HCT116 (cell line): ENCODE results near the gene PLCL2. TPM values are rescaled to one million over a fixed set of nuclear protein-coding genes. Genes with fewer than 3 reads are reported as not detected.

Source experiments
- ATAC-seq: fragments of 200-7000 bp; cut with Tn5 transposase; 2 replicates; pipeline ENCODE4 v1.9.1; 2020; ENCODE audit warnings: mild to moderate bottlenecking, moderate library complexity
- BruUV-seq: library from RNA; stranded (reverse); fragments of 400-500 nt; replicated peaks from 2 replicates; lab custom pipeline; 2021; lab: Mats Ljungman, UMichigan
- CTCF ChIA-PET: fragments of 300-600 bp; sonication (Branson Sonifier 250); formaldehyde crosslinking; loops from one replicate; lab custom pipeline; 2021; ENCODE audit warnings: antibody characterized with exemption; lab: Charles Lee
- POLR2A ChIA-PET: fragments of 300-600, 350-600 bp; sonication (Branson Sonifier 250); formaldehyde crosslinking; loops from one replicate; lab custom pipeline; 2021; ENCODE audit warnings: antibody characterized with exemption; lab: Charles Lee
- RAD21 ChIA-PET, 2 experiments: fragments of 300-600 bp; sonication (Branson Sonifier 250); formaldehyde crosslinking; loops; one replicate each; lab custom pipeline; 2023; ENCODE audit warnings: low total read pairs in 2 of 2; ENCODE audit not compliant: uncharacterized antibody in 2 of 2, unreplicated experiment in 2 of 2, low non-redundant PET in 1 of 2; lab: Charles Lee
- DNase-seq: peaks from one replicate; pipeline ENCODE4 v3.0.0-alpha.2; 2010; ENCODE audit warnings: low read depth, low spot score
- H2AFZ ChIP-seq: fragments of 200-600 bp; shearing (Covaris generic), sonication (generic); 2 replicates; pipeline ENCODE4 v1.6.1; 2017; ENCODE audit warnings: low read depth, mixed run types, mixed read lengths, antibody characterized with exemption, low read length; ENCODE audit not compliant: poor library complexity, severe bottlenecking
- H3K27ac ChIP-seq: 2 replicates; pipeline ENCODE4 v1.5.1; 2012; ENCODE audit warnings: low read depth, low read length
- H3K27me3 ChIP-seq: fragments of 200-600 bp; sonication (generic); 2 replicates; pipeline ENCODE4 v1.6.1; 2016; ENCODE audit warnings: mixed run types, low read length, mixed read lengths; ENCODE audit not compliant: insufficient read depth
- H3K36me3 ChIP-seq, 2 experiments: fragments of 200-500 bp in 1 of 2; fragments of 200-600 bp in 1 of 2; sonication (Bioruptor generic) in 1 of 2; sonication (generic) in 1 of 2; 2 replicates each; pipeline versions ENCODE4 v1.5.1 to v1.6.1; 2014 to 2016; ENCODE audit warnings: low read length in 2 of 2, inconsistent platforms in 1 of 2, mixed read lengths in 1 of 2, mixed run types in 1 of 2; ENCODE audit not compliant: insufficient read depth in 2 of 2, control insufficient read depth in 1 of 2
- H3K4me1 ChIP-seq, 2 experiments: fragments of 200-600 bp in 1 of 2; sonication (generic) in 1 of 2; 2 replicates each; pipeline versions ENCODE4 v1.5.1 to v1.6.1; 2012 to 2017; ENCODE audit warnings: low read length in 2 of 2, inconsistent platforms in 1 of 2, mild to moderate bottlenecking in 1 of 2, mixed read lengths in 1 of 2, mixed run types in 1 of 2, moderate library complexity in 1 of 2; ENCODE audit not compliant: insufficient read depth in 2 of 2, control insufficient read depth in 1 of 2
- H3K4me2 ChIP-seq: fragments of 200-600 bp; sonication (generic); 2 replicates; pipeline ENCODE4 v1.6.1; 2017; ENCODE audit warnings: mixed run types, low read length, mixed read lengths
- H3K4me3 ChIP-seq, 2 experiments: fragments of 200-600 bp in 1 of 2; sonication (generic) in 1 of 2; replicated peaks in 1 of 2; 2 replicates each; pipeline ENCODE4 v1.5.1; 2011 to 2016; ENCODE audit warnings: low read length in 2 of 2, control low read depth in 1 of 2, low read depth in 1 of 2, mild to moderate bottlenecking in 1 of 2, mixed read lengths in 1 of 2, mixed run types in 1 of 2
- H3K79me2 ChIP-seq: fragments of 200-600 bp; sonication (generic); 2 replicates; pipeline ENCODE4 v1.6.1; 2017; ENCODE audit warnings: mild to moderate bottlenecking, mixed run types, low read length, moderate library complexity, mixed read lengths; ENCODE audit not compliant: insufficient read depth
- H3K9ac ChIP-seq: fragments of 200-600 bp; sonication (generic); 2 replicates; pipeline ENCODE4 v1.6.1; 2016; ENCODE audit warnings: low read length, mixed read lengths
- H3K9me2 ChIP-seq: fragments of 200-600 bp; sonication (generic), shearing (Covaris generic); 2 replicates; pipeline ENCODE4 v1.6.1; 2017; ENCODE audit warnings: mixed run types, mild to moderate bottlenecking, moderate library complexity; ENCODE audit not compliant: insufficient read depth
- H3K9me3 ChIP-seq, 2 experiments: fragments of 200-500 bp in 1 of 2; fragments of 200-600 bp in 1 of 2; sonication (Bioruptor generic) in 1 of 2; sonication (generic) in 1 of 2; 2 replicates each; pipeline ENCODE4 v1.6.1; 2014 to 2017; ENCODE audit warnings: low read length in 2 of 2, mixed read lengths in 2 of 2, inconsistent platforms in 1 of 2, low read depth in 1 of 2, mild to moderate bottlenecking in 1 of 2, mixed run types in 1 of 2, moderate library complexity in 1 of 2; ENCODE audit not compliant: control insufficient read depth in 1 of 2, insufficient read depth in 1 of 2
- H4K20me1 ChIP-seq: fragments of 200-600 bp; sonication (generic), shearing (Covaris generic); 2 replicates; pipeline ENCODE4 v1.6.1; 2017; ENCODE audit warnings: mixed run types, mild to moderate bottlenecking, moderate library complexity; ENCODE audit not compliant: insufficient read depth
- CBX3 ChIP-seq: IDR thresholded peaks from 2 replicates; pipeline ENCODE4 v1.6.1; 2012; ENCODE audit warnings: low read depth
- CTCF ChIP-seq, 3 experiments: fragments of 200-600 bp in 1 of 3; sonication (generic) in 1 of 3; IDR thresholded peaks in 2 of 3; conservative IDR thresholded peaks in 1 of 3; 2 replicates each; pipeline ENCODE4 v1.5.1; 2012 to 2017; ENCODE audit warnings: low read depth in 2 of 3, low read length in 2 of 3, antibody characterized with exemption in 1 of 3, borderline replicate concordance in 1 of 3, control low read depth in 1 of 3, mild to moderate bottlenecking in 1 of 3, mixed read lengths in 1 of 3, mixed run types in 1 of 3, moderate library complexity in 1 of 3; ENCODE audit not compliant: insufficient read depth in 1 of 3
- EGR1 ChIP-seq: IDR thresholded peaks from 2 replicates; pipeline ENCODE4 v1.6.1; 2012; ENCODE audit warnings: low read depth
- ELF1 ChIP-seq: IDR thresholded peaks from 2 replicates; pipeline ENCODE4 v1.6.1; 2012; ENCODE audit warnings: low read depth, borderline replicate concordance
- EZH2 ChIP-seq: fragments of 200-600 bp; sonication (generic); IDR thresholded peaks from 2 replicates; pipeline ENCODE4 v1.6.1; 2017; ENCODE audit warnings: antibody characterized with exemption, mixed run types
- EZH2phosphoT487 ChIP-seq: fragments of 200-600 bp; IDR thresholded peaks from 2 replicates; pipeline ENCODE4 v1.6.1; 2018; ENCODE audit warnings: antibody characterized with exemption, borderline replicate concordance
- FOSL1 ChIP-seq: IDR thresholded peaks from 2 replicates; pipeline ENCODE4 v1.6.1; 2012; ENCODE audit warnings: low read depth
- JUND ChIP-seq: IDR thresholded peaks from 2 replicates; pipeline ENCODE4 v1.6.1; 2012
- SIN3A ChIP-seq: IDR thresholded peaks from 2 replicates; pipeline ENCODE4 v1.6.1; 2012; ENCODE audit warnings: low read depth
- SP1 ChIP-seq: IDR thresholded peaks from 2 replicates; pipeline ENCODE4 v1.6.1; 2012; ENCODE audit warnings: low read depth
- YY1 ChIP-seq: IDR thresholded peaks from 2 replicates; pipeline ENCODE4 v1.6.1; 2011; ENCODE audit warnings: low read length, low read depth, moderate library complexity, mild to moderate bottlenecking; ENCODE audit not compliant: insufficient replicate concordance; ENCODE audit errors: extremely low read depth
- ZBTB33 ChIP-seq: IDR thresholded peaks from 2 replicates; pipeline ENCODE4 v1.6.1; 2011; ENCODE audit warnings: mild to moderate bottlenecking, low read length, moderate library complexity; ENCODE audit not compliant: insufficient replicate concordance; ENCODE audit errors: extremely low read depth
- ZFX ChIP-seq: fragments of 450-650 bp; IDR thresholded peaks from 2 replicates; pipeline ENCODE4 v1.6.1; 2017
- ZNF274 ChIP-seq: fragments of 200-500 bp; sonication (Bioruptor generic); IDR thresholded peaks from 2 replicates; pipeline ENCODE4 v1.6.1; 2014; ENCODE audit warnings: mild to moderate bottlenecking, low read depth, low read length, inconsistent platforms
- intact Hi-C: fragments of 100-400 bp; cut with micrococcal nuclease; formaldehyde crosslinking; loops from 2 replicates; pipeline ENCODE4 v1.10.0; 2022
- total RNA-seq: library from RNA; stranded (reverse); gene quantifications from one replicate; pipeline ENCODE4 v1.2.1, GENCODE V29; 2021; ENCODE audit not compliant: unreplicated experiment

PLCL2 gene
- total RNA-seq, 1 experiment from 2014 or later, result 2.2 TPM

- TF ChIP-seq ELF1 (0 out of 2 replicates have a peak, but pooled peaks have one; percentile 5), CTCF (IDR thresholded peaks at IDR 0.05 in 2 of 3, conservative IDR thresholded peaks at IDR 0.05 in 1 of 3; ENCODE audit: borderline replicate concordance in 1 of 3, insufficient read depth in 1 of 3, low read depth in 2 of 3, low read length in 2 of 3) (no peak)
- H3K27me3 ChIP-seq, result no peaks in the 10 kb centered on the region
- no peaks in the 10 kb centered on the region for H3K36me3 ChIP-seq
- ChIA-PET POLR2A (no interaction called here), CTCF (no interaction called here), RAD21 (no interaction called here)
- DNase-seq (no peak), ATAC-seq (no peak)
- BruUV-seq, result no TSS peak
- no peak overlapping the region for H3K9ac ChIP-seq
- peaks cover 4 to 12% of the 10 kb centered on the region in 2 experiments; a peak in 3 of 4 replicates for H3K4me1 ChIP-seq
- H2AFZ ChIP-seq, result no peak overlapping the region
- no peak overlapping the region for H3K27ac ChIP-seq
- H3K4me3 ChIP-seq, result no peak overlapping the region
- intact Hi-C loops, result no loop called here
- H3K4me2 ChIP-seq, result 0 out of 2 replicates have a peak overlapping the region, but pooled peaks have one; percentile 22
- H3K9me2 ChIP-seq, result no peaks in the 10 kb centered on the region
- H3K9me3 ChIP-seq, result no peaks in the 10 kb centered on the region
- H4K20me1 ChIP-seq, result no peaks in the 10 kb centered on the region
- H3K79me2 ChIP-seq, result no peaks in the 10 kb centered on the region
These were observed 185.6 kb downstream of the PLCL2 start for GRCh38 chr3:17070161-17070959.

- Histone ChIP-seq H3K4me1 (peaks cover 4 to 7% of the 10 kb centered on the region in 2 experiments; a peak in 3 of 4 replicates), H3K79me2 (no peaks in the 10 kb centered on the region), H3K27me3 (no peaks in the 10 kb centered on the region), H3K36me3 (no peaks in the 10 kb centered on the region), H3K4me3 (no peak overlapping the region), H3K9me2 (no peaks in the 10 kb centered on the region), H3K9ac (no peak overlapping the region), H4K20me1 (no peaks in the 10 kb centered on the region), H3K27ac (no peak overlapping the region), H2AFZ (no peak overlapping the region), H3K4me2 (no peak overlapping the region), H3K9me3 (no peaks in the 10 kb centered on the region)
- TF ChIP-seq CBX3, result no peak
- TF ChIP-seq ZFX, result no peak
- TF ChIP-seq EZH2, result no peak
- no peak for TF ChIP-seq ZBTB33
- no peak for TF ChIP-seq YY1
- no peak for TF ChIP-seq FOSL1
- TF ChIP-seq SIN3A, result no peak
- no peak for TF ChIP-seq EZH2phosphoT487
- no peak for TF ChIP-seq EGR1
- no peak for TF ChIP-seq JUND
- no peak for TF ChIP-seq SP1
- TF ChIP-seq ZNF274, result no peak
- ChIA-PET RAD21 (no interaction called here), CTCF (no interaction called here), POLR2A (no interaction called here)
- no TSS peak for BruUV-seq
- DNase-seq (no peak), ATAC-seq (no peak)
- intact Hi-C loops, result no loop called here
These were observed 189.8 kb downstream of the PLCL2 start for GRCh38 chr3:17074559-17074958.
